Activated naive CD4-positive, alpha-beta T cell treated with anti-CD3 and anti-CD28 coated beads, Interleukin-2, amount 50 U/mL, for 72 hours (primary cell): ENCODE results near the gene EIF5A2. TPM values are rescaled to one million over a fixed set of nuclear protein-coding genes. Genes with fewer than 3 reads are reported as not detected.
A peak's percentile ranks its signal among the peaks of the same experiment; 100 is the strongest.
"Not testable (repeated sequence)": the region's sequence is repeated elsewhere in the genome, so short reads cannot be mapped to it uniquely, and the experiment has no call there.

ENCODE experiments used
- ATAC-seq, 2 donors: fragments of 150-1000 bp; cut with Tn5 transposase; 2 replicates each; pipeline ENCODE4 v1.10.0; 2021; ENCODE audit warnings: mild to moderate bottlenecking in 2 of 2, moderate library complexity in 2 of 2
- DNase-seq, 2 donors: peaks; one replicate each; pipeline ENCODE4 v3.0.0; 2021 to 2022; ENCODE audit warnings: low spot score in 2 of 2
- H3K27ac Mint-ChIP-seq, 2 donors: one replicate each; pipeline ENCODE4 v1.8.0; 2022; ENCODE audit warnings: mild to moderate bottlenecking in 2 of 2, mixed read lengths in 2 of 2
- H3K36me3 Mint-ChIP-seq, 2 donors: one replicate each; pipeline ENCODE4 v1.8.0; 2022; ENCODE audit warnings: mixed read lengths in 2 of 2
- H3K9me3 Mint-ChIP-seq, 2 donors: one replicate each; pipeline ENCODE4 v1.8.0; 2022; ENCODE audit warnings: mixed read lengths in 2 of 2
- total RNA-seq, 2 donors: library from RNA; stranded (reverse); gene quantifications; one replicate each; pipeline ENCODE4 v1.2.3, GENCODE V29; 2022

EIF5A2 gene
- 10 to 100 TPM in 1 of 2 donors, 1 to 10 TPM in 1; 4.1 to 12.4 TPM for total RNA-seq

- ATAC-seq (peak; percentile 94 to 97), DNase-seq (peak; percentile 85 to 91)
- H3K9me3 Mint-ChIP-seq = peaks cover 5 to 14% of the 10 kb centered on the region in 2 donors
- peak within 1 kb of the TSS; percentile 86 to 96 for H3K27ac Mint-ChIP-seq
- peaks cover under 1 to 10% of the 10 kb centered on the region in 2 donors for H3K36me3 Mint-ChIP-seq
These were observed at the start of gene EIF5A2 for GRCh38 chr3:170908235-170909116. EIF5A2 (minus strand) TSS chr3:170908637; CDS start chr3:170907806, 831 bp downstream.

DNA sequence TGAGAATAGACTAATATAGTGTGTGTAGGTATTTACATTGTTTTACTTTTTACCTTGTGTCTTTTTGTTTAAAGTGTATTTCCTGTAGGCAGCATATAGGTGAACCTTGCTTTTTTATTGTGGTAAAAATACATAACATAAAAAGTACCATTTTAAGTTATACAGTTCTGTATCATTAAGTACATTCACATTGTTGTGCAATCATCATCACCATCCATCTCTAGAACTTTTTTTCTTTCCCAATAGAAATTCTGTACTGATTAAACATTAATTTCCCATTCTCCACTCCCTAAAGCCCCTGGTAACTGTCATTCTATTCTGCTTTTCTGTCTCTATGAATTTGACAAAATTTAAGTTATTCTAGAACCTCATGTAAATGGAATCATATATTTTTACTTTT, 48.2 kb upstream of the EIF5A2 start:
- H3K36me3 Mint-ChIP-seq = no peaks in the 10 kb centered on the region

DNA sequence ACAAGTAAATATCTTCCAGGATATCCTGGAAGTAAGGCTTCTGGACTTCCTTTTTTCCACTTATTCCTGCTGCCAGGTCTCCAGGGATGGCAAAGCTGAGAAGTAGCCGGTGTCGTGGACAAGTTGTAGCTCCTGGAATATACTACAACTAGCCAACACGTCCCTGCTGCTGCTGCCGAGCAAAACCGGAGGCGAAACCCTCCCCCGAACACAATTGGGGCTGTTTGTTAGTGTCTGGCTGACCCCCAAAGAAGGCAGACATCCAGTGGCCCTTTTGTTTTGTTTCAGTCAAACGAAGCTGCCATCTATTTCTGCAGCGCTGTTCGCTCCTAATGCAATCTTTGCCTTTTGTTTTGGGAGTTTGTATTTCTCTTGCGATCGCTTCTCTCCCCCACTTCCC, 45.3 kb upstream of the EIF5A2 start:
- ATAC-seq = no peak
- DNase-seq = no peak
- Mint-ChIP-seq H3K36me3 (no peaks in the 10 kb centered on the region), H3K9me3 (no peaks in the 10 kb centered on the region), H3K27ac (no peak overlapping the region)

More for the DNA sequence above, 48.2 kb upstream of the EIF5A2 start:
- DNase-seq = no peak
- no peaks in the 10 kb centered on the region for H3K9me3 Mint-ChIP-seq
- no peak for ATAC-seq
- H3K27ac Mint-ChIP-seq = no peak overlapping the region

- no peaks in the 10 kb centered on the region for H3K36me3 Mint-ChIP-seq
- ATAC-seq (no peak), DNase-seq (no peak)
- no peak overlapping the region for H3K27ac Mint-ChIP-seq
- no peaks in the 10 kb centered on the region for H3K9me3 Mint-ChIP-seq
These were observed 44.8 kb upstream of the EIF5A2 start for GRCh38 chr3:170953229-170953628.

DNA sequence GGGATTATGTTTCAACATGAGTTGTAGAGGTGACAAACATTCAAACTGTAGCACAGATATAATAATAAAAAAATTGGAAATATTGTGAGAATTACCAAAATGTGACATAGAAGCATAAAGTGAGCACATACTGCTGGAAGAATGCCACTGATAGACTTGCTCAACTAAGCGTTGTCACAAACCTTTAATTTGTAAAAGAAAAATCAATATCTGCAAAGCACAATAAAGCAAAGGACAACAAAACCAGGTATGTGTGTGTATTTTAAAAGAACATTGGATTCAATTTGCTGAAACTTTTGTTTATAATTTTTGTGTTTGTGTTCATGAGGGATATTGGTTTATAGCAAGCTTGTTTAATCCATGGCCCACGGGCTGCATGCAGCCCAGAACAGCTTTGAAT, 40.8 kb upstream of the EIF5A2 start:
- Mint-ChIP-seq H3K9me3 (no peaks in the 10 kb centered on the region), H3K36me3 (no peaks in the 10 kb centered on the region), H3K27ac (no peak overlapping the region)
- ATAC-seq = no peak
- no peak for DNase-seq

DNA sequence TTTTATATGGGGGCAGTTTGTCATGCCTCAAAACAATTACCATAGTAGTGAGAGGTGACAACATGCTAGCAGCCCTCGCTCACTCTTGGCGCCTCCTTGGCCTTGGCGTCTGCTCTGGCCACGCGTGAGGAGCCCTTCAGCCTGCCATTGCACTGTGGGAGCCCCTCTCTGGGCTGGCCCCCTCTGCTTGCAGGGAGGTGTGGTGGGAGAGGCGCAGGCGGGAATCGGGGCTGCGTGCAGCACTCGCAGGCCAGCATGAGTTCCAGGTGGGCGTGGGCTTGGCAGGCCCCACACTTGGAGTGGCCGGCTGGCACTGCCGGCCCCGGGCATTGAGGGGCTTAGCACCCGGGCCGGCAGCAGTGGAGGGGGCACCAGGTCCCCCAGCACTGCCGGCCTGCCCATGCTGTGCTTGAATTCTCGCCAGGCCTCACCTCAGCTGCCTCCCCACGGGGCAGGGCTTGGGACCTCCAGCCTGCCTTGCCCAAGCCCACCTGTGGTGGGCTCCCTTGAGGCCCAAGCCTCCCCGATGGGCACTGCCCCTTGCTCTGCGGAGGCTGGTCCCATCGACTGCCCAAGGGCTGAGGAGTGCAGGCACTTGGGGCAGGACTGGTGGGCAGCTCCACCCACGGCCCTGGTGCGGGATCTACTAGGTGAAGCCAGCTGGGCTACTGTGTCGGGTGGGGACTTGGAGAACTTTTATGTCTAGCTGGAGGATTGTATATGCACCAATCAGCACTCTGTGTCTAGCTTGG, 38.8 kb upstream of the EIF5A2 start:
- Mint-ChIP-seq H3K27ac (no peak overlapping the region), H3K36me3 (no peaks in the 10 kb centered on the region), H3K9me3 (peaks cover 3 to 5% of the 10 kb centered on the region in 2 donors)
- DNase-seq = no peak
- ATAC-seq = no peak

DNA sequence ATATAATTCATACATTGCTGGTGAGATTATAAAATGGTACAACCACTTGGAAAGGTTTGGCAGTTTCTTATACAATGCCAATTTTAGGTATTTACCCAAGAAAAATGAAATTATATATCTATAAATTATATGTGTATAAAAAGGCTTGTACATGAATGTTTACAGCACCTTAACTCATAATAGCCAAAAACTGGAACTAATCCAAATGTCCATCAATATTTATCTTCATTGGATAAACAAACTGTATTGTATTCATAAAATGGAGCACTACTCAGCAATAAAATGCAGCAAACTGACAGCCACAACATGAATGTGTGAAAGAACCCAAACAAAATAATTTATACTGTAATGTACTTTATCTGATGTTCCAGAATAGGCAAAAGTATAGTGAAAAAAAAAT, 33.6 kb upstream of the EIF5A2 start:
- no peak overlapping the region for H3K27ac Mint-ChIP-seq
- peaks cover 0 to 10% of the 10 kb centered on the region in 2 donors for H3K36me3 Mint-ChIP-seq
- DNase-seq (no peak), ATAC-seq (no peak)
- H3K9me3 Mint-ChIP-seq = peaks cover 10 to 14% of the 10 kb centered on the region in 2 donors

- peaks cover 10 to 14% of the 10 kb centered on the region in 2 donors for H3K9me3 Mint-ChIP-seq
- peaks cover 0 to 10% of the 10 kb centered on the region in 2 donors for H3K36me3 Mint-ChIP-seq
- ATAC-seq (no peak), DNase-seq (no peak)
- H3K27ac Mint-ChIP-seq = no peak overlapping the region
These were observed 33.1 kb upstream of the EIF5A2 start for GRCh38 chr3:170941551-170941950.

DNA sequence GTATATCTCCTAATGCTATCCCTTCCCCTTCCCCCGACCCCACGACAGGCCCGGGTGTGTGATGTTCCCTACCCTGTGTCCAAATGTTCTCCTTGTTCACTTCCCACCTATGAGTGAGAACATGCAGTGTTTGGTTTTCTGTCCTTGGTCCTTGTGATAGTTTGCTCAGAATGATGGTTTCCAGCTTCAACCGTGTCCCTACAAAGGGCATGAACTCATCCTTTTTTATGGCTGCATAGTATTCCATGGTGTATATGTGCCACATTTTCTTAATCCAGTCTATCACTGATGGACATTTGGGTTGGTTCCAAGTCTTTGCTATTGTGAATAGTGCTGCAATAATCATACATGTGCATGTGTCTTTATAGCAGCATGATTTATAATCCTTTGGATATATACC, 24.6 kb upstream of the EIF5A2 start:
- not testable (repeated sequence) for ATAC-seq, H3K36me3 Mint-ChIP-seq, H3K9me3 Mint-ChIP-seq, DNase-seq, H3K27ac Mint-ChIP-seq

DNA sequence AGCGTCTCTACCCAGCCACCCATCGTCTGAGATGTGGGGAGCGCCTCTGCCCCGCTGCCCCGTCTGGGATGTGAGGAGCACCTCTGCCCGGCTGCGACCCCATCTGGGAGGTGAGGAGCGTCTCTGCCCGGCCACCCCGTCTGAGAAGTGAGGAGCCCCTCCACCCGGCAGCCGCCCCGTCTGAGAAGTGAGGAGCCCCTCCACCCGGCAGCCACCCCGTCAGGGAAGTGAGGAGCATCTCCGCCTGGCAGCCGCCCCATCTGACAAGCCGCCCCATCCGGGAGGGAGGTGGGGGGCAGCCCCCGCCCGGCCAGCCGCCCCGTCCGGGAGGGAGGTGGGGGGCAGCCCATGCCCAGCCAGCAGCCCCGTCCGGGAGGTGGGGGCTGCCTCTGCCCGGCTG, 15.1 kb upstream of the EIF5A2 start:
- not testable (repeated sequence) for ATAC-seq, H3K27ac Mint-ChIP-seq, DNase-seq
- peaks cover 16 to 17% of the 10 kb centered on the region in 2 donors for H3K9me3 Mint-ChIP-seq
- H3K36me3 Mint-ChIP-seq = peaks cover under 1 to 18% of the 10 kb centered on the region in 2 donors

GRCh38 chr3:170918715-170919114, 10.3 kb upstream of the EIF5A2 start:
- H3K9me3 Mint-ChIP-seq = peaks cover 26 to 32% of the 10 kb centered on the region in 2 donors
- ATAC-seq = no peak
- DNase-seq = no peak
- H3K36me3 Mint-ChIP-seq = peaks cover 12 to 24% of the 10 kb centered on the region in 2 donors
- no peak overlapping the region for H3K27ac Mint-ChIP-seq

DNA sequence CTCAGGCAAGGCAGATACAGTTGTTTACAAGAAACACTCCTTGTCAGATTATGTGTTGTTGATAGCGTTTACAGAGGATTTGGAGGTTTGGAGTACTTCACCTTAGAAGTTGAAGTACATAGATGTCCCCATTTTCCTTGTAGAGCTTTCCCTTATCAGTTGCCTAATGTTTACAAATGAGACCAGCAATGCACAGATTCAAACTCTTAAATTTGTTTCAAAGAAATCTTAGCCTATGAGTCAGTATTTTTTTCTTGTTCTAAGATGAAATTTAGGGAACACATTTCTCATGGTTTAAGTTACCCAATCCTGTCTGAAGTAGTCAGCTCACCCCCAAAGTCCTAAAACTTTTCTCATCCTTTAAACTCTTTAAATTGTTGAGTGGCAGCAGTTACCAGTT, 6.3 kb upstream of the EIF5A2 start:
- H3K27ac Mint-ChIP-seq = no peak overlapping the region
- ATAC-seq (no peak), DNase-seq (no peak)
- H3K9me3 Mint-ChIP-seq = peaks cover 19 to 21% of the 10 kb centered on the region in 2 donors
- H3K36me3 Mint-ChIP-seq = peaks cover 11 to 12% of the 10 kb centered on the region in 2 donors

DNA sequence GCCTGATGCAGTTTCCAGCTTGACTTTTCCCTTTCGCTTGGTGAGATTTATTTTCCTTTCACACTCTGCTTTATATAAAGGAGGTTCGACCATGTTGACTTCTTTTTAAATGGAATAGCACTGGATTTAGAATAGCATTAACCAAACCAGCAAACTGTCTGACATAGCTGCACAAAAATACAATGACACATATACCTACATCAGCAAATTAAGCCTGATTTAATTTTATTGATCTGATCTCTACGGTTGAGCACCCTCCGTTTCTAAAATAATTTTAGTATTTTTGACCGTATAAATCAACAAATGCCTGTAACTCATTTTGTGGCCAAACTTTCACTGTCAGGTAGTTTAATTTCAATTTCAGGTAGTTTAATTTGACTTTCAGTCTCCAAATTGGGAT, 5.8 kb upstream of the EIF5A2 start:
- ATAC-seq = no peak
- DNase-seq = no peak
- Mint-ChIP-seq H3K9me3 (peaks cover 21 to 24% of the 10 kb centered on the region in 2 donors), H3K36me3 (peaks cover 10 to 12% of the 10 kb centered on the region in 2 donors), H3K27ac (no peak overlapping the region)

DNA sequence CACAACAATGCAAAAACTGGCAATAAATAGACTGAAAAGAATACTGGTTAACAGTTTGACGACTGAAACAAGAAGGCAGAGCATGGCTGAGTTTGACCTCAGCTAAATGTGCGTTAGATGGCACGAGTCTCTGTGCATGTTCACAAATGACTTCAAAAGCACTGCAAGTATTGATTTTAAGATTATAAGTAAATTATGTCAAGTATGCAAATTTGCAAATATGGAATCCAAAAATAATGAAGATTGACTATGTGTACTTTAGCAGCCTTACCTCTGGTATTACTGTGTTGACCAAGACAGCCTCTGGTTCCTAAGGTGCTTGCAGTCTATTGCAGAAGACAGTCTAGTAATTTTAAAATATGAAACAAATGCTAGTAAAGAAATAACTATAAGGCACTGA, 2.6 kb upstream of the EIF5A2 start:
- H3K36me3 Mint-ChIP-seq = peaks cover 0 to 10% of the 10 kb centered on the region in 2 donors
- DNase-seq (no peak), ATAC-seq (no peak)
- no peak overlapping the region for H3K27ac Mint-ChIP-seq
- peaks cover 5 to 17% of the 10 kb centered on the region in 2 donors for H3K9me3 Mint-ChIP-seq

- peaks cover 0 to 10% of the 10 kb centered on the region in 2 donors for H3K36me3 Mint-ChIP-seq
- no peak for ATAC-seq
These were observed 2.1 kb upstream of the EIF5A2 start for GRCh38 chr3:170910542-170910941.

GRCh38 chr3:170909129-170909903, 879 bp upstream of the EIF5A2 start:
- ATAC-seq = no peak
- H3K9me3 Mint-ChIP-seq = peaks cover 5 to 14% of the 10 kb centered on the region in 2 donors
- peaks cover 0 to 10% of the 10 kb centered on the region in 2 donors for H3K36me3 Mint-ChIP-seq
- DNase-seq = no peak
- H3K27ac Mint-ChIP-seq = no peak overlapping the region

More at GRCh38 chr3:170910542-170910941, 2.1 kb upstream of the EIF5A2 start:
- DNase-seq = no peak
- Mint-ChIP-seq H3K9me3 (peaks cover 5 to 17% of the 10 kb centered on the region in 2 donors), H3K27ac (no peak overlapping the region)
